COLO668 (cell line): ENCODE results near the gene TARBP2.

Source experiments
- DNase-seq: peaks from one replicate; lab custom pipeline; 2025; ENCODE audit not compliant: unreplicated experiment; lab: John Stamatoyannopoulos, UW

The TARBP2 gene

DNA sequence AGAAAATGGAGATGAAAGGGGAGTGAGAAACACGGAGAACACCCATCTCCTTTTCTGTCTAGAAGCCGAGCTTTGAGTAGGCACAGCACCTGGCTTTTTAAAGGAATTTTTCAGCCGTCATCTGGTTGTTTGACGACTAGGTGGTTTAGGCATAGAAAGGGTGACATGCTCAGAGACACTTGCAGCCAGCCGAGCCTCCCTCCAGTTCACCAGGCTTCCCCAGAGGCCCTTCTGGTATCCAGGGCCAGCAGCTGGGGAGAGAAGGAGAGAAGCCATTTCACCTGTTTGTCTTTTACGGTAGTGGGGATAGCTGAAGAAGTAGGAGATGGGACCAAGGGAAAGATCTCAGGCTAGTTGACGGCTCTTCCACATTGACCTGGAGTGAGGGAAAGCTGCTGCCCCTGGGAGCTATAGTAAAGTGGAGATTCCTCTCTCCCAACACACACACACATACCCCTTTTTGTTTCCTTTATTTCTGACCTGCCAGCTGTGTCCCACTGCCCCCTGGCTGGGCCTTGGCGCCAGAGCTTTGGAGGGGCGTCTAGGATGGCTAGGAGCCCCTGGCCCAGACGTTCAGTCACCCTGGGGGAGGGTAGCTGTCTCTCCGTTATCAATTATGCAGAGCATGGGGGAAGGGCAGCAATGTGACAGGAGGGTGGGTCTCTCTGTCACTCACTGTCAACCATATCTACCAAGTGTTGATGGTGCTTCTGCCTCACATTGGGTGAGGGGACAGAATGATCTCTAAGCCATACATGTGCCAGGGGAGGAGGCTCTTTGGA lies 7.3 kb upstream of the TARBP2 start:
- DNase-seq, result no peak

DNA sequence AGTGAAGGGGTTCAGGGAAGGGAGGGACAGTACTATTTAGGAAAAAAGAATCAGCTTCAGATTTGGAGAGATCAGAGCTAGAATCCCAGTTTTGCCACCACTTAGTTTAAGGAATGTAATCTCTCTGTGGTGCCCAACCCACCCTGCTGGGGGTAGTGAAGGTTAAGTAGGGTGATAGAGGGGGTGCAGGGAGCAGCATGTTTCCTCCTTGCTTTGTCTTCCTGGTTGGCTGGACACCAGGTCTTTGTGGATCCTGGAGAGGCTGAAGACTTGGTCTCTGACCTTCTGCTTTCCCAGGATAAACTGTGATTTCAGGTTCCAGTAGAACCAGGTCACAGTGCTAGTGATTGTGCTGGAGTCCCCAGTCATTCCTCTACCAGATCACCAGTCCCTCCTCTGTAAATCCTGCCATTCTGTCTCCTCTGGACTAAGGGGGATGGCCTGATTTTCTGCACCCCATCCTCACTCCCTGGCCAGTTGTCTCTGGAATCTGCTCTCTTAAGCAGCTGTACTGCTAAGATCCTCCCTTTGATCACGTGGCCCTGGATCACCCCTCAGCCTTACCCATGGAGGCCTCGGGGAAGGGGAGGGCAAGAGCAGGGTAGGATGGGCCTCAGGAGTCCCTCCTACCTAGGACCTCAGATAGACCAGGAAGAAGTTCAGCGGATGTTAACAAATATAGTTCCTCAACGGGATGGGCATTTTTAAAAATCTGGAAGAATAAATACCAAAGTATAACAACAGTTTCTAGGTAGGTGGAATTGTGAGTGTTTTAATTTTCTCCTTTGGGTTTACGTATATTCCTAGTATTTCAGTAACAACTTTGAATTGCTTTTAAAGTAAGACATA lies 5.0 kb upstream of the TARBP2 start:
- no peak for DNase-seq

DNA sequence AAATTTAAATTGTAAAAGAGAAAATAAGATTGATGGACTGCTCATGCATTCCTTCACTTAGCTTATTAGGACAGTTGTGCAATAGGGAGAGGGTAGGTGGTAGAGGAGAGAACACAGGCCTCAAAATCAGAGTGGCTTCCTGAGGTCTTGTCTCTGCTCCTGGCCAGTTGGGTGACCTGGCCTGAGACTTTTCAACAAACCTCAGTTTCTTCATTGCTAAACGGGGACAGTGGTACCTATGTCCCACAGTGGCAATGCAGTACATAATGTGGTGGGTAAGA lies 4.4 kb upstream of the TARBP2 start:
- no peak for DNase-seq

DNA sequence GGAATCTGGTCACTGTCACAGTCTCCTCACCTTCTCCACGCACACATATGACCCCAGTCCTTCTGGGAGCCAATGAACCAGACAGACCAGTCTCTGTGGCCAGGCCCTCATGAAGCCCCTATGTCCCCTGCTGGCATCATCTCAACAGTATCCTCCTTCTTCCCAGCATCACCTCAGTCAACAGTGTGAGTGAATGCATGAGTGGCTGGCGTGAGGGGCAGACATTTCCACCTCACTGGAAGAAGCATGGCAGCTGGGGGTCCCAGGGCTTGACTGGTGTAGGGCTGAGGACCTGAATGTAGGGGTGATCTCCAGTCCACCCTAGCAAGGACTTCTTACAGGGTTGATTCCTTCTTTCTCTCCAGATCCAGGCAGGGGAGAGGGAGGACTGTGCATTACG lies 3.6 kb upstream of the TARBP2 start:
- no peak for DNase-seq

DNA sequence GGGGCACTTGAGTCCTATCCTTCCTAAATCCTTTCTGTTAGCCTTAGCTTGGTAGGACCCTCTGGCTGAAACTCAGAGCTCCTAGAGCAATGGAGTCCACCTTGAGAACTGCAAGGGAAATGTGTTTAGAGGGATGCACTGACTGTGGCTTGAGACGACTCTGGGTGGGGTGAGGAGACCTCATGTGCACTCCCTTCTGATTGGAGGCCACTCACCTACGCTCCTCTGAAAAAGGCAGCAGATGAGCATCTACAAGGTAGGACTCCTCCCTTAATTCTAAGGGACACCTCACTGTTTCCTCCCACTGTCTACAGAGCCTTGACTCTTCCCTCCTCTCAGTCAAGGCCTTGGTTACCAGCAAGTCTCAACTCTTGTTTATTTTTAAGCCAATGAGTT lies 2.9 kb upstream of the TARBP2 start:
- DNase-seq, result no peak

DNA sequence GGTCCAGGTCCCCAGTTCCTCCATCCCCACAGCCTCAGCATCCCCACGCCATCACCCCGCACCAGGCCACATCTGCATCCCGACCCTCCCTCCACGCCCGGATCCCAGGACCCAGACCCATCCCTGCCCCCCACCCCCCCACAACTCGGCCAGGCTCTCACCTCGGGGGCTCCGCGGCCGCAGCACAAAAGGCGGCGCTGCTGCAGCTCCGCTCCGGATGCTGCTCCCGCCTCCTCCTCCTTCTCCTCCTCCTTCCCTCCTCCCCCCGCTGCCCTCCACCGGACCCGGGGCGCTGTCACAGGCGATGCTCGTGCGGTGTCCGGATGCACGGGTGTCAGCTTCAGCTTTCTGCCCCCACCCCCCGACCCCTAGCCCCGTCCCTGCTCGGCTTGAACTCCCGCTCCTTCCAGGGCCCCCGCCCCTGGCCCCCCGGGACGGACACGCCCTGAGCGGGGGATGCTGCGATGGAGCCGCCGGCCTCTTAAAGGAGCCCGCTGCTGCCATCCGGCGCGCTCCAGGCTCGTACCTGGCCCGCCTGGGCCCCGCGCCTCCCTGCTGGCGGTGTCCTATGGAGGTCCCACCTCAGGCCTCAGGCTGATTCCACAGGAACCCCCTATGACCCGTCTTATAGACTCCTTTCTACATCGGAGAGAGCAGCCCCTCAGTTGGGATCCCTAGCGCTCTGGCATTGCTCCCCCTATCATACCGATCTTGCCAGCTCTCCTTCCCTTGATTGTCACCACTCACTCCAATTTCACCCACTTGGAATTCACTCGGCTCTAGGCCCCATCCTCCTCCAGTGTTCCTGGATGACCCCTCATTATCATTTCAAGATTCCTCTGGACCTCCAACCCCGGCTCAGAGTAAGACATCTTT lies 1.6 kb upstream of the TARBP2 start, which contains the start of gene MAP3K12:
TSS of gene MAP3K12 (minus strand) at position 193 of the 876 bp plus-strand sequence. CDS start 12,067 bp downstream, outside the sequence.
- DNase-seq, result peak; percentile 47

DNA sequence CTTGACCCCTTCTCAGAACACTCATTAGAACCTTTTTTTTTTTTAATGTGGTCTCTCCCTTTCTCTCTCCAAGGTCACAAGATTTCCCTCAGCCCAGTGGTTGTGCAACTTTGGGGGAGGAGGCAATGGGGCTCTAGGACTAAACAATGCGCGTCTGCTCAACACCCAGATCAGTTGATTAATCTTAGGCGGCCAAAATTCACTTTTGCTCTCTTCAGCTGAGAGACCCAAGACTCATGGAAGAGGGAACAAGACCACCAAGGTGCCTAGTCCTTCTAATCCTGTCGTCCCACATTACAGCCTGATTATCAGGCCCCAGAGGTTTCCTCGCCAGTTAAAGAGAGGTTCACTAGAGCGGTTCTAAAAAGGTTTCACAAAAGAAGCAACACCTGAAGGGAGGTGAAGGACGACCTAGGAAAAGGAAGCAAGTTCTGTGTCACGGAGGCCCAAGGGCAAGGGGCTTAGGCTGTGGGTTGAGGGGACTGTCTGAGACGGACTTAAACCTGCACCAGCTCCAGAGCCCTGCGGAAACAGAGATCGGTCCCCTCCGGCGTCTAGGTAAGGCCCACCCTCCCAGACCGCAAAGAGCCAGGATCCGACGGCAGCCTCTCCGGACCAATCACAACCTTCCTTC lies 824 bp upstream of the TARBP2 start:
- no peak for DNase-seq

DNA sequence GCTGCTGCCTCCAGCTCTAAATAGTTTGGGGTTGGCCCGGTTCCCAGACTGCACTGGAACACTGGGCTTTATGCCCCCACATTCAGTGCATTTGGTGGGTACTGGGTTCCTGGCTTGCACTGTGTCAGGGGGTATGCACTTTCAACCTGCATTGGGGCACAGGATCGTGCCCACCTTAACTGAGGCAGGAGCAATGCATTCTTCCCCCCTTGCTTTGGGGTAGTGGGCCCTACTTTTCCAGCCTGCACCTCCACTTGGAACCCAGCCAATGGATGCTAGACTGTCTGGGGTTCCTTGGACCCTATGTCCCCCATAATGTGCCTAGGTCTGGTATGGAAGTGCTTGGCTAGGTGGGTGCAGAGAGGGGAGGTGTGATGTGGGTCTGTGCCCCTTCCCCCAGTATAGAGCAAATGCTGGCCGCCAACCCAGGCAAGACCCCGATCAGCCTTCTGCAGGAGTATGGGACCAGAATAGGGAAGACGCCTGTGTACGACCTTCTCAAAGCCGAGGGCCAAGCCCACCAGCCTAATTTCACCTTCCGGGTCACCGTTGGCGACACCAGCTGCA lies 615 bp downstream of the TARBP2 start:
- no peak for DNase-seq

DNA sequence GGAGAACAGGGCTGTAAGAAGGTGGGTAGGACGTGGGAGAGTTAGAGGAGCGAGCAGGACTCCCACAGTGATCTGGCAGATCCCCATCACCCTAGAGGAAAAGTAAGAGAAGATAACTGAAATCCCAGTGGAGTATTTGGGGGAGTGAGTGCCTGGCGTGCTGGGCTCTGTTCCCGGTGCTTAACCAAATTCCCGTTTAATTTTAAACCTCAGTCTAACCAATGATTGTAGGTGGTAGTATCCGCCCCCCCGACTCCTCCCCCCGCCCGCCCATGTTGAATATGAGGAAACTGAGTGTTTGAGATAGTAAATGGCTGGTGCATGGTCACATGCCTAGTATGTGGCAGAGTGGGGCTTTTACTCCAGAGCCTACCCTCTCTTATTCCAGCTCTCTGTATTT lies 1.2 kb downstream of the TARBP2 start:
- DNase-seq, result no peak

DNA sequence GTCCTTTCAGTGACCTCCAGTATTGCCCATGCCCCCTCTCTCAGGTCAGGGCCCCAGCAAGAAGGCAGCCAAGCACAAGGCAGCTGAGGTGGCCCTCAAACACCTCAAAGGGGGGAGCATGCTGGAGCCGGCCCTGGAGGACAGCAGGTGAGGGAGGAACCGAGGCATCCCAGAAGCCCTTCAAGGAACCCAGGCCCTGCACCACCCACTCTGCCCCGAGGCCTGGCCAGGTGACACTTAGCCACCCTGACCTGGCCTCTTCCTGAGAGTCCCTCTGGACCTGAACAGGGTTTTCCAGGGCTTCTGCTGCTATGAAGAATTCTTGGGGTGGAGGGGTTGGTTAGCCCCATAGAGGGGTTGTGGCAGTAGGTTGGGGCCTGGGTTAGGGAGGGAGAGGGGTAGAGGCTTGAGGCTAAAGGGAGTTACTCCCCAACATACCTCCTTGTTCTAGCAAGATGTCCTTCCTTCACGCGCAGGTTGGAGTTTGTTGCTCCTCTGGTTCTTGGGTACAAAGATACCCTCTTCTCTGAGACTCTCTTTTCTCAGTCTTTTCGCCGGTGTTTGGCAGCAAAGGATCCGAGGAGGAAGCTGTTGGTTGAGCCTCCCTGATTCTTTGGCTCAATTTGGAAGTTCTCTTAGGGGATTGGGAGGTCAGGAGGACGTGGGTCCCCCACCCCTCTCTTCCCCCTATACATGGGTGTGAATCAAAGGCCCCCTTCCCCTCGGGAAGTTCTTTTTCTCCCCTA lies 2.1 kb downstream of the TARBP2 start:
- no peak for DNase-seq

DNA sequence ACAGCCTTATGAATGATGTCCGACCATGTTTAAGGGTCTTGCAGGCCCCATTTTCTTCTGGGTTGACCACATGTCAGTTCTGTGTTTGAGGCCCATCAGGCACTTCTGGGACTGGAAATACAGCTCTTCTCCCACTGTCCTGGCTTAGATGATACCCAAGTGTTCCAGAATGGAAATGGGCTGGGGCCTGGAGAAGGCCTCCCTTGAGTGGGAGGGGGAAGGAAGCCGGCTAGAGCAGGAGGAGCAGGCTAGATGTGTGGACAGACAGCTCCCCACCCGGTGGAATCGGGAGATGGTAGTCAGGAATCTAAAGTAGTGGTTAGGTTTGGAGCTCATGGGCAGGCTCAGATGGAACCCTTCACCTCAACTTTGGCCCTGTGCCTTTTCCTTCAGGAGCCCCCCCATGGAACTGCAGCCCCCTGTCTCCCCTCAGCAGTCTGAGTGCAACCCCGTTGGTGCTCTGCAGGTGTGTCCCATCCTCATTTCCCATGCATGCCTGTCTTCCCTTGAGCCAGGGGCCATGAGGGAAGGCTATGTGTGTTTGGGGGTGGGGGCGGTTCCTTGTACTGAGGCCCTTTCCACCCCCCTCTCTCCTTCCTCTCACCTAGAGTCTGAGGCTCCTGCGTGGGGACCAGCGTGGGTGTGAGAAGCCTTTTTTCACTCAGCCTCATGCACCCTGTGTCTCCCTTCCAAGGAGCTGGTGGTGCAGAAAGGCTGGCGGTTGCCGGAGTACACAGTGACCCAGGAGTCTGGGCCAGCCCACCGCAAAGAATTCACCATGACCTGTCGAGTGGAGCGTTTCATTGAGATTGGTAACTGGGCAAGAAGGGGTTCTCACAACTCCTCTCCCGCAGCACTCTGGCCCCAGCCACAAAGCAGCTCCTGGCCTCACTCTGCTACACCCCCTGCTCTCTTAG lies 3.2 kb downstream of the TARBP2 start:
- no peak for DNase-seq

DNA sequence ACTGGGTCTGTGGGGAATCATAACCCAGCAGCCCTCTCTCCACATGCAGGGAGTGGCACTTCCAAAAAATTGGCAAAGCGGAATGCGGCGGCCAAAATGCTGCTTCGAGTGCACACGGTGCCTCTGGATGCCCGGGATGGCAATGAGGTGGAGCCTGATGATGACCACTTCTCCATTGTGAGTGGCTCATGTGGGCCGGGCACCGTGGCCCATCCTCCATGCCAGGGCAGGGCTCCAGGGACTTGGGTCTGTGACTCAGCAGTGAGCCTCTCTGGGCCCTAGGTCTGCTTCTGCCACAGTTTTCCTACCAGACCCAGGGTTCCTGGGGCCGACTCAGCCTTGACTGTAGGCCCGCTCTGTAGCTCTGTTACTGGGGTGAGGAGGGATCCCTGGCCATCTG lies 4.0 kb downstream of the TARBP2 start:
- DNase-seq, result no peak

DNA sequence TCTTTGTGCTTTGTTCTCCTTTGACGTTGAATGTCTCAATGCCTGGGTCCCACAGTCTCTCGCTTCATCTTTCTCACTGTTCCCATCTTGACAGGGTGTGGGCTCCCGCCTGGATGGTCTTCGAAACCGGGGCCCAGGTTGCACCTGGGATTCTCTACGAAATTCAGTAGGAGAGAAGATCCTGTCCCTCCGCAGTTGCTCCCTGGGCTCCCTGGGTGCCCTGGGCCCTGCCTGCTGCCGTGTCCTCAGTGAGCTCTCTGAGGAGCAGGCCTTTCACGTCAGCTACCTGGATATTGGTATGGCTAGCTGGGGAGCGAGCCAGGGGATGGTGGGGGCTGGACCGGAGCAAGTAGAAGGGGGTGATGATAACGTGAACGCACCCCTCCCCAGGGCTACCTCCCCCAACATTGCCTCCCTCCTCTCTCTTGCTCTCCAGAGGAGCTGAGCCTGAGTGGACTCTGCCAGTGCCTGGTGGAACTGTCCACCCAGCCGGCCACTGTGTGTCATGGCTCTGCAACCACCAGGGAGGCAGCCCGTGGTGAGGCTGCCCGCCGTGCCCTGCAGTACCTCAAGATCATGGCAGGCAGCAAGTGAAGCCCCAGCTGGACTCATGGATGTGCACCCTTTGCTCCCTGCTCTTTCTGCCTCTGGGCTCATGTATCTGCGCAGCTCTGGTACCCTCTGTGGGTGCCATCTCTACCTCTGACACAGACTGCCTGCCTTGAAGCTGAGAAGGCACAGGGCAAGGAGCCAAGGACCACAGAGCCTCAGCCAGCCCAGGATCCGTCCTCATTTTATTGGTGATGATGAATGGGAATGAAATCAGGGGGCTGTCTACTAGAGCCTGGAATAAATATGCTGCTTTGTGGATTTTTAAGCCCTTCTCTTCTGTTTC lies 4.7 kb downstream of the TARBP2 start:
- DNase-seq, result no peak

DNA sequence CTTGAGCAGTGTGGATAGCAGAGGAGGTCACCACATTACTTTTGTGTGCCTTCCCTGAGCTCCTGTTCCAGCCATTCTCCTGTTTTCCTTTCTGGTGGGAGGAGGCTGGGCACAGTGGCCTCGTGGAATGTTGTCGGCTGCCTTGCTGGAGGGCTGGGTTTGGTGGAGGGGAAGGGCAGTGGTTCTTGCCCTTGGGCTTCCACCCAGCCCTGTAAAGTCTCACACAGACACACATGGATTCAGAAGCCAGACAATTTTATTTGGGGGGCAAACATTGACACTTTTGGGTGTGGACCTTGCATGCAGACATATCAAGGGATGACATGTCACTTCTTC lies 5.3 kb downstream of the TARBP2 start:
- DNase-seq, result no peak

DNA sequence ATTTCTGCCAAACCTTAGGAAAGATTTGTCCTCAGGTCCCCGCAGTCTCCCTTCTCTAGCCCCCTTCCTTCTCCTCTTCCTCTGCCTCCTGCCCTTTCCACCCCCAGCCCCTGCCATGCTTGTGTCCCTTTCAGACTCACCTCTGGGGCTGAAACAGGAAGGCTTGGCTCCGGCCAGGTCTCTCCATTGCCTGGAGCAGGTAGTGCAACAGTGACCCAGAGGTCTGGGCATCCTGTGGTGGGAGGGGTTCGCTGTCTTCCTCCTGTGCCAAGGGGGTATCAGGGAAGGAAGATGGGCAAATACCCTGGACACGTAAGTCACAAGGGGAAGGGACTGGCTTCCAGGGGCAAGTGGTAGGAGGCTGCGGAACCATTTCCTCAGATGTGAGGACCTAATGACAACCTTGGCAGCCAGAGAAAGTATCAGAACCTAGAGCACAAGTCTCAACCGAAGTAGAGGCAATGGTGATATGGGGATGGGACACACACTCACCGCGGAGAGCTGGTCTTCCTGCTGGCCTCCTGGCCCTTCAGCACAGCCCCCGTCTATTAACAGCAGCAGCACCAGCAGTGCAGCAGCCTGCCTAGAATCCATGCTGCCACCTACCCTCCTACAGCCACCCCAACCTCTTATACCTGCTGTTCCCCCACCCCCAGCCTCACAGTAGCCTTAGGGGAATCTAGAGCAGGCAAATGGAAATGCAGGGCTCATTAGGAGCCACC lies 6.0 kb downstream of the TARBP2 start, which contains the start of gene NPFF:
TSS of gene NPFF (minus strand) at position 604 of the 722 bp plus-strand sequence. CDS start at position 594, 10 bp downstream.
- DNase-seq, result no peak

DNA sequence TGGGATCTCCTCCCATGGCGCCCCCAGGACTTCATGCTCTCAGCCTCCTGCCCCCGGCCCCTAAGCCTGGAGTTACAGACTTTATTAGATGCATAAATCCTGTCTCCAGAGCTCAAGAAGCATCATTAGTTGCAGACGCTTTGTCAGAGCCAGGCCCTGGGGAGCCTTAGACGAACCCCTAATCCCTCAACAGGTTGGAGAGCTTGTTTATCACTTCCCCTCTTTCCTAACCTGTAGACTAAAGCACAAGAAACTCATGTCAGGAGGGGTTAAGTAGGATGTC lies 6.5 kb downstream of the TARBP2 start:
- no peak for DNase-seq

DNA sequence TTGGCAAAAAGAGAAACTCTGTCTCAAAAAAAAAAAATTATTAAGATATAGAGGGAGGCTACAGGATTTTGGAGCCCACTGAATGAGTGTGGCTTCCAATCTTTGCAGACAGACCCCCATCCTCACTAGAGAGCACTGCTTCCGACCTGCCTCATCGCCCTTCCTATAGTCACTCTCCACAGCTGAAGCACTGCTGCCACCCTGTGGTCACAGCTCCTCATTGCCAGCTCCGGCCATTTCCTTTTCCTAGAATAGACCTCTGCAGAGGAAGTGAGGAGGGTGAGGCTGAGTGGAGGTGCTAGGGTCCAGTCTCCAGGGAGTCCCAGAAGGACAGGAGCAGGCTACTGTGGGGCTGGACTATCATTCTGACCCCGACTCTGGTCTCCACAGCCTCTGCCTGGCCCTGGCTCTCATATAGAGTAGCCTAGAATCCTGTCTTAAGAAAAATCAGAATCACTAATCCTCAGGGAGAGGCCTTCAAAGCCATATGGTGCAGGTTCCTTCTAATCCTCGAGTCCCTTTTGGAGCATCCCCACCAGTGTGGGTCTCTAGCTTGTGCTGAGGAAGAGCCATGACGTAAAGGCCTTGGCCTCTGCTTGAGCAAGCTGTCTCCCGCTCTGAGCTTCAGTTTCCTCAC lies 7.6 kb downstream of the TARBP2 start:
- peak; percentile 65 for DNase-seq
